Embryonic facial prominence (tissue), 1 donor: ENCODE measurements around the gene RBFOX2.
A peak's percentile ranks its signal among the peaks of the same experiment; 100 is the strongest.
"Not testable (repeated sequence)": the region's sequence is repeated elsewhere in the genome, so short reads cannot be mapped to it uniquely, and the experiment has no call there.

Experiments used
- DNase-seq: peaks from one replicate; pipeline ENCODE4 v3.0.0-alpha.2; 2016; ENCODE audit errors: extremely low spot score

Gene RBFOX2, protein sequence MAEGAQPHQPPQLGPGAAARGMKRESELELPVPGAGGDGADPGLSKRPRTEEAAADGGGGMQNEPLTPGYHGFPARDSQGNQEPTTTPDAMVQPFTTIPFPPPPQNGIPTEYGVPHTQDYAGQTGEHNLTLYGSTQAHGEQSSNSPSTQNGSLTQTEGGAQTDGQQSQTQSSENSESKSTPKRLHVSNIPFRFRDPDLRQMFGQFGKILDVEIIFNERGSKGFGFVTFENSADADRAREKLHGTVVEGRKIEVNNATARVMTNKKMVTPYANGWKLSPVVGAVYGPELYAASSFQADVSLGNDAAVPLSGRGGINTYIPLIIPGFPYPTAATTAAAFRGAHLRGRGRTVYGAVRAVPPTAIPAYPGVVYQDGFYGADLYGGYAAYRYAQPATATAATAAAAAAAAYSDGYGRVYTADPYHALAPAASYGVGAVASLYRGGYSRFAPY

DNA sequence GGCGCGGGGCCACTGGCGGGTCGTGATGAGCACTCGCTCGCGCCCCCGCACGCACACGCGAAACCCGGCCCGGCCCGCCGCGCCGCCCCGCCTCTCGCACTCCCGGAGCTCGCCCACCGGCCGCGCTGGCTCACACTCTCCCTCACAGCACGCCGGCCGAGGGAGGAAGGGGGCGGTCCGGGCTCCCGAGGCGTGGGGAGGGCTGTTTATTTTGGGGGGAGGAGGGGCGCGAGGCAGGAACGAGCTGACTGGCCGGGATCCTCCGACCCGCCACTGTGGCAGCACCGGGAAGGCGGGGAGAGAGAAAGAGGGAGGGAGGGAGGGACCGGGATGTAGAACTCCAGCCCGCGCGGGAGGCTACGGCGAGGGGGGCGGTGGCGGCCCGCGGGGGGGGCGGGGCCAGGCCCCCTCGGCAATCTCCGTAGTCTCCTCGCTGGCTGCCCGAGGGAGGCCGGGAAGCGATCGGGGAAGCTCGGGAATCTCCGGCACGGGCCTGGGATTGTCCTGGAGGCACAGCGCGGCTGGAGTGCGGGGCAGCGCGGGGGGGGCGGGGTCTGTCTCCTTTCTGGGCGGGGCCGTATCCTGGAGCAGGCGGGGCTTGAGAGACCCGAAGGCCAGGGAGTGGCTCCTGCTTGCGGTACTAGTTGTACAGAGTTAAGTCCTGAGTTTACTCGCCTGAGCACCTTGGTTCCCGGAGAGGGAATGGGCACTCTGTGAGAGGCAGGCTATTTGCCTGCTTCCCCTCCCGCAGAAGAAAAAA lies at the start of gene RBFOX2:
Gene RBFOX2, minus strand, starts transcription at position 179 of the 760 bp plus-strand sequence. CDS start 399 bp downstream, outside the sequence.
- DNase-seq, result peak; percentile 91

DNA sequence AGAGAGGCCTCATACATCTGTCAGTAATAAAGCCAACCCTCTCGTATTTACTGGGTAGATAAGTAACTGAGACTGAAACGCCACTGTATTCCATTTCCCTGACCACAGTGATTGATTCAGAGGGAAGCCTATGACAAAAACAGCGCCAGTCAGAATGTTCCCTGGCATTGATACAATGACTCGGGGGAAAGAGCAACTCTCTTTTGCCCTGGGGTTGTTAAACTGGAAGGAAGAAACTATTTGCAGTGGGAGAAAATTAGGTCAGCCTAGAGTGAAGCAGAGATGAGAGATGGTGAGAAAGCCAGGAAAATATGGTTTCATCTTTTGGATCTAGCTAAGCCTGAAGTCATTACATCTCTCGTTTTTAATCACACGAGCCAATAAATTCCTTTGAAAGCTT lies 48.6 kb upstream of the RBFOX2 start:
- DNase-seq, result no peak

DNA sequence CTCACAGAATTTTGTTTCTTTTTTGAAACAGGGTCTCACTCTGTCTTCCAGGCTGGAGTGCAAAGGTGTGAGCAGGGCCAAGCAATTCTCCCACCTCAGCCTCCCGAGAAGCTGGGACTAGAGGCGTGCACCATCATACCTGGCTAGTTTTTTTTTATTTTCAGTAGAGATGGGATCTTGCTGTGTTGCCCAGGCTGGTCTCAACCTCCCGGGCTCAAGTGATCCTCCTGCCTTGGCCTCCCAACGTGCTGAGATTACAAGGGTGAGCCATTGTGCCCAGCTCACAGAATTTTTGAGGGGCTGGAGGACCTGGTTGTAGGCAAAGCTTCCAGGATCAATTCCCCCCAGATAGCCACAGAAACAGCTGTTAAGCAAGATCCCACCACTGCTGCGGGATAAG lies 47.1 kb upstream of the RBFOX2 start:
- DNase-seq, result no peak

DNA sequence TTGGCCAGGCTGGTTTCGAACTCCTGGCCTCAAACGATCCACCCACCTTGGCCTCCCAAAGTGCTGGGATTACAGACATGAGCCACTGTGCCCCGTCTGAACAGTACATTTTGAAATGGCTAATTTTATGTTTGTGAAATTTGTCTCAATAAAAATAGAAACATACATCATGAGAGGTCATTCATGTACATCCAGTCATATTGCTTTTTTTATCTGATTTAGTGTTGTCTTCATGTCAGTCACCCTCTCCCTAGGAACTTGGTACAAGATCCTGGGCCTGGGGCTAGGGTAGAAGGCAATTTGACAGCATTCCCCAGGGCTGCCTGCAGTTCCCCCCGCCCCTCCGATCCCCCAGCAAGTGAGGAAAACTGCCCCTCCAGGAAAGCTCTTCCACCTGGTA lies 46.6 kb upstream of the RBFOX2 start:
- no peak for DNase-seq

DNA sequence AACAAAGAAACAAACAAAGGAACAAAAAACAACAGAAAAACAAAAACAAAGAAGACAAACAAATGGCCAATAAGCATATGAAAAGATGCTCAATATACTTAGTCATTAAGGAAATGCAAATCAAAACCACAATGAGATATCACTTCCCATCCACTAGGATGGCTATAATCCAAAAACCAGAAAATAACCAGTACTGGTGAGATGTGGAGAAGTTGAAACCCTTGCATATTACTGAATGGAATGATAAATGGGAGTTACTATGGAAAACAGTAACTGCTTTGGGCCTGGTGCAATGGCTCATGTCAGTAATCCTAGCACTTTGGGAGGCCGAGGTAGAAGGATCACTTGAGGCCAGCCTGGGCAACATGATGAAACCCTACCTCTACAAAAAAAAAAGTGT lies 44.9 kb upstream of the RBFOX2 start:
- no peak for DNase-seq

DNA sequence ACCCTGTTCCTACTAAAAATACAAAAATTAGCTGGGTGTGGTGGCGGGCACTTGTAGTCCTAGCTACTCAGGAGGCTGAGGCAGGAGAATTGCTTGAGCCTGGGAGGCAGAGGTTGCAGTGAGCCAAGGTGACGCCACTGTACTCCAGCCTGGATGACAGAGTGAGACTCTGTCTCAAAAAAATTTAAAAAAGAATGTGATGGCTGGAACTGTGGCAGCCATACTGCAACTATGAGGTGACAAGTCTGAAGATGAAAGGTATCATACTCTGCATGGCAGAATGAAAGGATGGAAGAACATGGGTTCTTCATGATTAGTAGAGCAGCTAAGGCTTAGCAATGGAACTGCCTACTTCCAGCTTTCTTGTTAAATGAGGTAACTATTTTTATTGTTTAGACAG lies 42.0 kb upstream of the RBFOX2 start:
- DNase-seq, result not testable (repeated sequence)

DNA sequence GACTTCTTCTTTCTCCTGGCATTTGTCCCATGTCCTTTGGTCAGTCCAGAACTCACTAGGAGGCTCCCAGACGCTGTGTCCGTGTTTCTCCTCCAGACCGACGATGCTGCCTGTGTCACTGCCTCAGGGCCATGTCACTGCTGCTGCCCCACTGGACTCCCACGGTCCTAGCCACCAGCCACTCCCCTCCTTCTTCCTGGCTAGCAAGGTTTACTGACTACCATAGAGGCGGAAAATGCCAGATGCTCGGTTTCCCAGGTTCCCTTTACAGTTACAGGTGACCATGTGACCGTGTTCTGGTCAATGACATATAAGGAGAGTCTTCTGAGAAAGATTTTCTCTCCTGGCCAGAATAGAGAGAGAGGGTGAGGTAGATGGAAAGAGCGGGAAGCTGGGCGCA lies 40.7 kb upstream of the RBFOX2 start:
- no peak for DNase-seq

DNA sequence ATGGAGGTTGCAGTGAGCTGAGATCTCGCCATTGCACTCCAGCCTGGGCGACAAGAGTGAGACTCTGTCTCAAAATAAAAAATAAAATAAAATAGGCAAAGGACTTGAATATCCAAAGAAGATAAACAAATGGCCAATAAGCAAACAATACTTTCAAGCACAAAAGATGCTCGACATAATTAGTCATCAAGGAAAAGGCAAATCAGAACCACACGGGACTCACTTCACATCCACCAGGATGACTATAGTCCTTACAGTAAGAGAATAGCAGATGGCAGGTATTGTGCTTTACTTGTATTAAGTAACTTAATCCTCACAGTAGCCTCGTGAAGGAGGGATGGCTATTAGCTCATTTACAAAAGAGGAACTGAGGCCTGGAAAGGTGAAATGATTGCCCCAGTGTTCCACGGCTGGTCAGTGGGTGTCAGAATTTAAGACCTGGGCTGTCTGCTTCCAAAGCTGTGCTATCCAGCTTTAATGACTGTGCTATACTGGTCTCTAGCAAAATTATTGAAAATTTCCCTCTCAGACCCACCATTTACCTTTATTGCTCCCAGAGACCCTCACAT lies 40.2 kb upstream of the RBFOX2 start:
- no peak for DNase-seq

DNA sequence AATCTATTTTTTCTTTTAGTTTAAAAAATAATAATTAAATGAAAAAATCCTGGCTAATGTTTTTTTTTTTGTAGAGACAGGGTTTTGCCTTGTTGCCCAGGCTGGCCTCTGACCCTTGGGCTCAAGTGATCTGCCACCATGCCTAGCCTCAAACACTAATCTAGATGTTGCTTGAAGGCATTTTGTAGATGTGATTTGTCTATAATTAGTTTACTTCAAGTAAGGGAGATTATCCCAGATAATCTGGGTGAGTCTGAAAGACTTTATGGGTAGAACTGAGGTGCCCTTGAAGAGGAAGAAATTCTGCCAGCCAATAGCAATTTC lies 38.6 kb upstream of the RBFOX2 start:
- no peak for DNase-seq

DNA sequence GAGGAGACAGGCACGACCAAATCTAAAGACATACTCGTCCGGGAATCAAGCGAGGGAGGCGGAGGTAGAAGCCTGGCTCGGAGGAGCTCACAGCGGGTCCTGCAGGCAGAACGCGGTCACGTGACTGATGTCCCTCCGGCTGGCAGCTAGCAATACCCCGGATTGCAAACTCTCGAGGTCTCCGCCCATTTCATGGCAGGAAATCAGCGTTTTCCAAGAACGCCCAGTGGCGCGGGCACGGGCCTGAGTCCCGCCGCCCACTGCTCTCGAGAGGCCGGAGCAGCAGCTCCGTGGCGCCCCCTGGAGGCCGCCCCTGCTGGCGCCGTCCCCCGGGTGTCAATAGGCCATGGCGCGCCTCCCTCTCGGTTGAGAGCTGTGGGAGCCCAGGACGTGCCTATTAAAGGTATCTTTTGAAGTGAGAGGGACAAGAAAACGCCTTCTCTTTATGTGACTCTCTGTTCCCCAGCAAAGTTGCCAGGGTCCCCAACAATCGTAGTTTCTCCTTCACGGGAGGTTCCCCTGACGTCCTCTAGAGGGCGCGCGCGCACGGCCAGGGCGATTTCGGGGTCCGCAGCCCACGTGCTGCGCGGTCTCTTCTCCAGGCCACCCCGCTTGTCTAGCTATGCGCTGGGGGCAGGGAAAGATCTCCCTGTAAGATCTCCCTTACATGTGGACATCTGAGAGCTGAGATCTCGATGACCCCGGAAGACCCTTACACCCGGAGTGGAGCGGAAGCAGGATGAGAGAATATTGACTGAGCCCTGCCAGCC lies 37.3 kb upstream of the RBFOX2 start:
- peak; percentile 83 for DNase-seq

DNA sequence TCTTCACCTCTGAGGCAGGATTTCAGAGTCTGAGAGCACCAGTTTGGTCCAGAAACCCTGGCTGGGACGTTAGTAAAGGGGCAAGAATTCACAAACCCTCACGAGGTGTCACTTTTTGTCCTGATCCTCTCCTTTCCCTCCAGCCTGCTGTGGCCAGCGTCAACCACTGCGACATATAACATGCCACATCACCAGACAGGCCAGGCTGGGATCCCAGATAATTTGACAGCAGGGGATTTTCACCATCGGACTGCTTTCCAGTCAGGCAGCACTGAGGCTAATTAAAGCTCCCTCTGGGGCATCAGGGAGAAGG lies 36.8 kb upstream of the RBFOX2 start:
- DNase-seq, result no peak

DNA sequence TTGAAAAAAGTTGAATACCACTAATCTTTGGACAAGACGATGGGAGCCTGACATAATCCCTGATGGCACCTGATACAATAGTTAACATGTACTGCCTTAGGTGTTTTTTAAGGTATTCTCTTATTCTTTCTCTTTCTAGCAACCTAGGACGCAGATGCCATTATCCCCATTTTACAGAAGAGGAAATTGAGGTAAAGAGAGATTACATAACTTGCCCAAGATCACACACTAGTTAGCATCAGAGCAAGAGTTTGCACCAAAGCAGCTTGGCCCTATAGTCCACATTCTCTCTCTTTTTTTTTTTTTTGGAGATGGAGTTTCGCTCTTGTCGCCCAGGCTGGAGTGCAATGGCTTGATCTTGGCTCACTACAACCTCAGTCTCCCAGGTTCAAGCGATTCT lies 35.7 kb upstream of the RBFOX2 start:
- no peak for DNase-seq

DNA sequence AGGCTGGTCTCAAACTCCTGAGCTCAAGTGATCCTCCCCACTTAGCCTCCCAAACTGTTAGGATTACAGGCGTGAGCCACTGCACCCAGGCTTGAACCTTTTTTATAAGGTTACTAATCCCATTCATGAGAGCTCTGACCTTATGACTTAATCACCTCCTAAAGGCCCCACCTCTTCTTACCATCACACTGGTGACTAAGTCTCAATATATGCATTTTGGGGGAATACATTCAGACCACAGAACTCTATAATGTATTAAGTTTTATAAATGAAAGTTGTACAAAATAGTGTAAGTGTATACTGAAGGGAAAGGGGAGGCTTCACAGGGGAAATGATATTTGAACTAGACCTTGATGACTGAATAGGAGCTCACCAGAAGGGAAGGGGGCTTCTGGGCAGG lies 28.4 kb upstream of the RBFOX2 start:
- DNase-seq, result no peak

DNA sequence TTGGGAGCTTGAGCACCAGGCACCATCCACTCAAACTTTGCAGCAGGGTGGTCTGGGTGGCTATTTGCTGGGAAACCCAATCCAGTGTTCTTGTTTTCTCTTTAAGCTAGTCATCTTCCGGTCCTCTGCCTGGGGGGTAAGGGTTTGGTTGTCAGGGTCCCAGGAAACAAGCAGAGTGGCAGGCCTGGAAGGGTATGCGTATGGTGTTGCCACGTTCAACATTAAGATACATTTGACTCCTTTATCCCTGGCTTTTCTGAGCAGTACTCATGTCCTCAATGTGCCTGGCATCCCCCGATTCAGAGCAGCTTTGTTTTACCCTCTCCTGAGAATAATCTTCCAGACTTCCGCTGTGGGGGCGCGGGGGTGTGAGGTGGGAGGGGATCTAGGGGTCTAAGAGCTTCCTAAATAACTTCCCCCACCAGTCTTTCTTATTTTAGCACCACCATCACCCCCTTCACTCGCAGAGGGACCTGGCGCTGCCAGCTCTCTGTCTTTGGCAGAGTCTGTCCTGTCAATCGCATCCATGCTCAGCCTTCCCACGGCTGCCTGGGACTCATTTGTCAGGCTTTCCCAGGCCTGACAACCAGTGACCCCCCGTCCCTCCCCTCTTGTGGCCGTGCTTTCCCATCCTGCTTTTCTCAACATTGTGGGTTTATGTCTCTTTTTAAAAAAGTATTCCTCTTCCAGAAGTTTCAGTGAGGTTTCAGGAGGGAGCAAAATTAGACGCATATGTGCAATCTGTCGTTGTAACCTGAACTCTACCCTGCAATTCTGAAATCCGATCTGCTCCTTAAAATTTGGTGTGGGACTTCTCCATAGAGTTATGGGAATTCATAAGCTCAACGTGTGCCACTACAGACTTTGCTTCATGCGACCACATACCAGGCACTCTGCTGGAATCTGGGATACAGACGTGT lies 27.0 kb upstream of the RBFOX2 start:
- peak; percentile 86 for DNase-seq

DNA sequence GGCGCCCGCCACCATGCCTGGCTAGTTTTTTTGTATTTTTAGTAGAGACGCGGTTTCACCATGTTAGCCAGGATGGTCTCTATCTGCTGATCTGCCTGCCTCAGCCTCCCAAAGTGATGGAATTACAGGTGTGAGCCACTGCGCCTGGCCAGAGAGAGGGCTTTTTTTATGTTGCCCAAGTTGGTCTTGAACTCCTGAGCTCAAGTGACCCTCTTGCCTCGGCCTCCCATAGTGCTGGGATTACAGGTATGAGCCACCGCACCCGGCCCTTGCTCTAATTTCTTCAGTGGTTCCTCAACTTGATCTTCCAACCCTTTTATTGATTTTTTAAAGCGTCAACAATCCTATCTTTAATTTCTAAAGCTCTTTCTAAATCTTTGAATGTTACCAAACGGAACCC lies 25.8 kb upstream of the RBFOX2 start:
- DNase-seq, result not testable (repeated sequence)

DNA sequence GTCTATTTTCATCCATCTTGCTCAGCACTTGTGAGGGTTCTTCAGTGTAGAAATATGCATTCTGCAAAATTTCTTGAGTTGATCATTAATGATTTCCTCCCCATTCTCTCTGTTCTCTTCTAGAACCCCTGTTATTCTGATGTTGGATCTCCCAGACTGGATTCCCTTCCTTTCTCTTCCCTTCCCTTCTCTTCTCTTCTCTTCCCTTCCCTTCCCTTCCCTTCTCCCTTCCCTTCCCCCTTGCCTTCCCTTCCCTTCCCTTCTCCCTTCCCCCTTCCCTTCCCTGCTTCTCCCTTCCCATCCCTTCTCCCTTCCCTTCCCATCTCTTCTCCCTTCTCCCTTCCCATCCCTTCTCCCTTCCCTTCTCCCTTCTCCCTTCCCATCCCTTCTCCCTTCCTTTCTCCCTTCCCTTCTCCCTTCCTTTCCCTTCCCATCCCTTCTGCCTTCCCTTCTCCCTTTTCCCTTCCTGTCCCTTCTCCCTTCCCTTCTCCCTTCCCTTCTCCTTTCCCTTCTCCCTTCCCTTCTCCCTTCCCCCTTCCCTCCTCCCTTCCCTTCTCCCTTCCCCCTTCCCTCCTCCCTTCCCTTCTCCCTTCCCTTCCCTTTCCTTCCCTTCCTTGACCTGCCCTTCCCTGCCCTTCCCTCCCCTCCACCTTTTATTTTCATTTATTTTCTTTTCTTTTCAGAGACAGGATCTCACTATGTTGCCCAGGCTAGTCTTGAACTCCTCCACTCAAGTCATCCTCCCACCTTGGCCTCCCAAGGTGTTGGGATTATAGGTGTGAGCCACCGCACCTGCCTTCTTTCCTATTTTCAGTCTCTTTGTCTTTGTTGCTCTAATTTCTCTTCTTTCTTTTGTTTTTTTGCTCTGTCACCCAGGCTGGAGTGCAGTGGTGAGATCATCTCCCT lies 24.9 kb upstream of the RBFOX2 start:
- no peak for DNase-seq

DNA sequence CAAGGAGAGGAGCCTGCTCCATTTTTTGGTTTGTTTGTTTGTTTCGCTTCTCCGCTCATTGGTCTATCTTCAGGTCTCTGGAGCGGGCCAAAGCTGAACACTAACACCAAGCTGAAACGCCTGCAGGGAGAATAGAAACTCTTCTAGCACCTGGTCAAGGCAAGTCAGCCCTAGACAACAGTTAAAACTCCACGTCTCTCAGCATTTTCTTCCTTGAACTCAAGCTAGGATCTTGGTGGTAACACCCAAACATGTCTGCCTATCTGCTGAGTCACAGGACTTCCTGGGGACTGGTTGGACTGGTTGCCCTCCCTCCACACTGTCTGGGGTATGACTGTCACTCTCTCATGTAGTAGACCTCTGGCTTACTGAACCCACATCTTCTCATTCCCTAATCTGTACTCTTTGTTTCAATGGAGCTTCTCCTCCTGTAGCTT lies 23.9 kb upstream of the RBFOX2 start:
- no peak for DNase-seq

DNA sequence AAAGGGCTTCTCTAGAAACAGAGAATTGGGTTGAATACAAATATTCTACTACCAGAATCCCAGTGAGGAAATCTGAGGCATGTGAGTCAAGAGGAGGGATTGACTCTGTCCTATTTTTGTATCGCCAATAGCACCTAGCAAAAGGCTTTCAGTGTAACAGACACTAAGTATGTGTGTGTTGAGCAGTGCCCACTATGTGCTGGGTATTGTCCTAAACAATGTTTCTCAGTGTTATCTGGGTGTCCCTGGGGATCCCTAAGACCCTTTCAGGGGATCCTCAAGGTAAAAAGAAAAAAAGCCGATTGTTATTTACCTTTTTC lies 21.0 kb upstream of the RBFOX2 start:
- DNase-seq, result no peak

DNA sequence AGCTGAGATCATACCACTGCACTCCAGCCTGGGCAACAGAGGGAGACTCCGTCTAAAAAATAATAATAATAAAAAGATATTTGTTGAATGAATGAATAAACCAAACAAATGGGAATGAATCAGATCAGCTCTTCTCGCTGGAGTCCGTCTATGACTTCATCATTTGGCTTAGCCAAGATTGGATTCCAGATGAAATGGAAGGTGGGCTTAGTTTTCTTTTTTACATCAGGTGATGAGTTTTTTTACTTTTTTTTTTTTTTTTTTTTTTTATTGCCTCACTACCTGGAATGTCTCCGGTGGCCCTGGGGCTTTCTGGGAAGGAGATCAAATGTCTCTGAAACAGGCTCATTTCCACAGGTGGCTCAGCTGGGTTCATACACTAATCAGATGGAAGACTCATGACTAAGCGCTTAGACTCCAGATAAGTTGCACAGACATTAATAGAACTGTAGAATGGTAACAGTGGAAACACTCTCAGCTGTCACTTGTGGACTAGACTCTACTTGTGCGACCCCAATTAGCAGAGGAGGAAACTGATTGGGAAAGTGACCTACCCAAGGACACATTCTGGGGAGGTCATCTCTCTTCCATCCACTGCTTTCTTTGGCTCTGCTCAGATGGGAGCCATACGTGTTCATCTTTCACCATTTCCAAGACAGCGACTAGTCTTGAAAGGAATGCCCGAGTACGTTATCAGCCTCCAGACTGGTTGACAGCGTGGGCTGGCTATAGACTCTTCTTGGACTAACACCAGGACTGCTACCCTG lies 20.5 kb upstream of the RBFOX2 start:
- no peak for DNase-seq

DNA sequence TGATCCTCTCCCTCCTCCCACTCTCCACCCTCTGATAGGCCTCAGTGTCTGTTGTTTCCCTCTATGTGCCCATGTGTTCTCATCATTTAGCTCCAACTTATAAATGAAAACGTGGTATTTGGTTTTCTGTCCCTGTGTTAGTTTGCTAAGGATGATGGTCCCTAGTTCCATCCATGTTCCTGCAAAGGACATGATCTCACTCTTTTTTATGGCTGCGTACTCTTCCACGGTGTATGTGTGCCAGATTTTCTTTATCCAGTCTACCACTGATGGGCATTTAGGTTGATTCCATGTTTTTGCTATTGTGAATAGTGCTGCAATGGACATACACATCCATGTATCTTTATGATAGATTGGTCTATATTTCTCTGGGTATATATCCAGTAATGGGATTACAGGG lies 15.9 kb upstream of the RBFOX2 start:
- DNase-seq, result not testable (repeated sequence)
